ENCODE measurements around the gene PRR5L.
"Not testable (repeated sequence)": the region's sequence is repeated elsewhere in the genome, so short reads cannot be mapped to it uniquely, and the experiment has no call there.

The PRR5L gene

DNA sequence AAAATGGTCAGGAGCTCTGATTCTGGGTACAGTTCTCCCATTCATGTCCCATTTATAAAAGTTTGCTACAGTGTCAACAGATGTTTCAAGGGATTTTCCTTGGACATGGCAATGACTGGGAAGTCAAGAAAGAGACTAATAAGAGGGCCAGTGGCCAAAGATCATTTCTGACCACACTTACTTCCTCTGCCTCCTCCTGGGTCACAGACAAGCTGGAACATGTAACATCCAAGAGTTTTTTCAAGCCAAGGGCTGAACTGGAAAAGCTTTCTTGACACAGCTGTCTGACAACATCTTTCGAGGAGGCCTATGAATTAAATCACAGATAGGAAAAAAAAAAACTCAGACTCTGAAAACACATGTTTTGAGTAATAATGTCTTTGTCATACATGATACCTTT lies 15.6 kb upstream of the PRR5L start:
- DNase-seq (ENCODE audit: low spot score) = no peak

GRCh38 chr11:36281850-36282249 lies 14.2 kb upstream of the PRR5L start:
- no peak for DNase-seq (ENCODE audit: low spot score)

- DNase-seq (ENCODE audit: low spot score) = no peak
These were observed 13.2 kb upstream of the PRR5L start for GRCh38 chr11:36282926-36283325.

- DNase-seq (ENCODE audit: low spot score) = no peak
These were observed 7.5 kb upstream of the PRR5L start for GRCh38 chr11:36288442-36289225.

GRCh38 chr11:36289226-36289852 lies 6.7 kb upstream of the PRR5L start, which contains the start of gene COMMD9:
Gene COMMD9 (minus strand): TSS chr11:36289424. CDS start chr11:36289412, 12 bp downstream.
- peak; percentile 86 for DNase-seq (ENCODE audit: low spot score)

- DNase-seq (ENCODE audit: low spot score) = peak; percentile 34
These were observed 3.8 kb upstream of the PRR5L start for GRCh38 chr11:36292311-36292722.

DNA sequence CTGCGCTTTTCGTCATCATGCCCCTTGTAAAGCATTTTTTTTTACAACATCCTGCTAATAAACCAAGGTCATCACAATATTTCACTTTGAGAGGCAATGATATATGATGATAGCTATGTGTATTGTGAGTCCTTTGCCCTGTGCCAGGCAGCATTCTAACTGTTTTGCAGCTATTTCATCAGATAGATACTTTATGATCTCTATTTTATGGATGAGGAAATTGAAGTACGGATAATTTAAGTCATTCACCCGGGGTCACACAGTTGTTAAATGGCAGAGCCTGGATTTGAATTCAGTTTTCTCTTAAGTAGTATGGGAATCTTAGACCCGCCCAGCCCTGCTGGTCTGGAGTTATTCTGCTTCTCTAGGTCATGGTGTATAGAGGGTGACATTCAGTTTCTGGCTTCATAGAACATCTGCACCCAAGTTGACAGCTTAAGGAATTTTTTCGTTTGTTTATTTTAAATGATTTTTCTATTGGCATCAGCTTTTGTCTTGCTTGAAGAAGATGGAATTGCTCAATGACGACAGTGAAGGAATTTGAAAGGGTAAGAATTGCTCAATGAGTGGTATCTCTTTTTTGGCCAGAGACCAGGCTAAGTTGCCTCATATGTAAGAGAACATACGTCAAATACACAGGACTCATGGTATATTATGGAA lies 926 bp downstream of the PRR5L start:
- no peak for DNase-seq (ENCODE audit: low spot score)

- no peak for DNase-seq (ENCODE audit: low spot score)
These were observed 4.6 kb downstream of the PRR5L start for GRCh38 chr11:36300650-36301049.

- DNase-seq (ENCODE audit: low spot score) = no peak
These were observed 8.3 kb downstream of the PRR5L start for GRCh38 chr11:36304351-36304750.

DNA sequence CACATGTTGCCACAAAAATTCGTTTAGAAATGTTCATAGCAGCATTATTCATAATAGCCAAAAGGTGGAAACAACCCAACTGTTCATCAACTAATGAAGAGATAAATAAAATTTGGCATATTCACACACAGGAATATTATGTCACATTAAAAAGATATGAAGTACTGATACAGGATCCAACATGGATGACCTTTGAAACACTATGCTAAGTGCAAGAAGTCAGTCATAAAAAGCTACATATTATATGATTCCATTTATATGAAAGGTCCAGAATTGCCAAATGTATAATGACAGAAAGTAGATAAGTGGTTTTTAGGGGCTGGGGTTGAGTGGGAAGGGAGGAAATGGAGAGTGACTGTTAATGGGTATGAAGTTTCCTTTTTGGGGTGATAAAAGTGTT lies 9.0 kb downstream of the PRR5L start:
- no peak for DNase-seq (ENCODE audit: low spot score)

DNA sequence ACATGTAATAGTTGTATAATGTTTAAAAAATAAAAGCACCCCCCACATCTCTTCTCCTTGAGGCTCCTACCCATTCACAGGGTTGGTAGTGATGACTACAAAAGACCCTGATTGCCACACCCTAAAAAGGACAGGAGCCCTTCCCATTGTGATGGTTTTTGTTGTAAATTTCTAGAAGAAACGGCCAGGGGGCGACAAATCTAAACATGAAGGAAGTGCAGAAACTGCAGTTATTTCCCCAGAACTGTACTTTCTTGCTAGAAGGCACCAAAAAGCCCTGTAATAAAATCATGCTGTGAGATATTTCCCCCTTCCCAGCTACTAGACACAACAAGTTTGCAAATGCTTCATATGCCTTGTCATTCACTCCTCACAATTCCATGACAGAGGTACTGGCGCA lies 10.8 kb downstream of the PRR5L start:
- no peak for DNase-seq (ENCODE audit: low spot score)

DNA sequence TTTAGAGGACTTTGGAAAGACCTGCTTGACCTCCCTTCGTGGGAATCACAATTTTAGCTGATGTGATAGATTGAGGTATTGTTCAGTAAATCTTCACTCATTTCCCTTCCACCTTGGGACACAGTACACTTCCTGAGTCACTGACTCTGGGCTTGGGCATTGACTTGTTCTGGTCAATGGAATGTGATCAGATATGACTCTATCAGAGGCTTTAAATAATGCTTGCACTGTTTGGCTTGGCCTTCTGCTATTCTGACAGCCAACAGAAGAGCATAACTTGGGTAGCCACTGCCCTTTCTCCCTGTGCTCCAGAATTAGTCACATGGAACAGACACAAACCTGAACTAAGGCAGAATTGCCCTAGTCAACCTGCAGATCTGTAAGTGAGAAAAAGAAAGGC lies 12.5 kb downstream of the PRR5L start:
- no peak for DNase-seq (ENCODE audit: low spot score)

- no peak for DNase-seq (ENCODE audit: low spot score)
These were observed 13.7 kb downstream of the PRR5L start for GRCh38 chr11:36309779-36310178.

DNA sequence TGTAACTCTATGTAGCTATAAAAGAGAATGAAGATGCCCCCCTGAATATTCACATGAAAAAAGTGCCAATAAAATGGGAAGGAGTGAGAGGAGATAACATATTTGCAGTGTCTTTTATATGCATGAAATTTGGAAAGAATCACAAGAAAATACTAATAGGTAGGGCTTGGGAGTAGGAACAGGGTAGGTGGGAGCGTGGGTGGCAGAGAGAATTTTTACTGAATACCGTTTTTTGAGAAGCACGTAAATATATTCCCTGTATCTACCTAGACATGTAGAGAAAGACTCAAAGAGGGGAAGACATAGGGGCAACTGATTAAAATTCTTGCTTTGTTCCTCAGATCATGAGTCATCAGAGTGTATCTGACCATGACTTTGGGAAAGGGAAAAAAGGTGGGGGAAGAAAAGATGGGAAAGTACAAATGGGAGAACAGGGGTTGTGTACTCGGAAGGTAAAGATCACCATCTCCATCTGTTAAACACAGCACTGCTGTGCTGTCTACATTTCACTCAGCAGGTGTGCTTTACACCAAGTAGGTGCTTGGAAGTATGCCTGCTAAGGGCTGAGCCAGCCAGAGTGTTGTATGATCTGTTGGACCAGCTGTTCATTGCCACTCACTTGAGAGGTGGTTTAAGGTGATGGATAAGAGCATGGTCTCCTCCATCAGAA lies 16.0 kb downstream of the PRR5L start:
- no peak for DNase-seq (ENCODE audit: low spot score)

DNA sequence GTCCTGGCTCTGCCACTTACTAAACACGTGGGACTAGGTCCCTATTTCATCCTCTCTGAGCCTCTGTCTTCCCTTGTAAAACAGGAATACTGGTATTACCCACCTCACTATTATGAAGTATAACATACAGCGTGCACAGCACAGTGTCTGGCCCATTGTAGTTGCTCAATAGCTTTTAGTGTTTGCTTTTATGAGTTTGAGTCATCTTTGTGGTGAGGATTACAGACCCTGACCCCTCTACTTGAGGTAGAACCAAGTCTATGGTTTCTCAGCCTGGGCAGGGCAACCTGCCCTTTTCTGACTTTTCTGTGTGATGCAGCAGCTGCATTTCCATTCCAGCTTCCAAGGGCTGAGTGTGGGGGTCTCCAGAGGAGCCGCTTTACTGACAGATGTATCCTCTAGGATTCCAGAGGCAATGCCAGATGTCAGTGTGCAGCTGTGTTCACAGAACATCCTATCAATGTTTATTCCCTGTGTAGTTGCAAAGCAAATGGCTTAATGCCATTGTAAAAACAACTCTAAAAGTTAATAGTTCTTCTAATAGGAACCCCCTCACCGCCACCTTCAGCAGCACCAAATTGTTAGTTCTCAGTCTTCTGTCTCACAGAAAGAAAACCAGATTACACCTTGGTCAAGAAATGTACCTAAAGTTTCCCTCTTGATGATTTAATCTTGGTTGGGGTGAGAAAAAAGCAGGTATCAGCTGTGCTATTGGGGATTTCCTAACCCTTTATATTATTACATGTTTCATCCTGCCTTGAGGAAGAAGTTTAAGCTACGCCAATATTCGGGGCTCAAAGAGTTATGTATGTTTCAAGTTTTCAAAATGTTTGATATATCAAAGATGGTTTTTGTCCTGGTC lies 16.8 kb downstream of the PRR5L start:
- no peak for DNase-seq (ENCODE audit: low spot score)

GRCh38 chr11:36313750-36314433 lies 17.8 kb downstream of the PRR5L start:
- DNase-seq (ENCODE audit: low spot score) = no peak

GRCh38 chr11:36314434-36314767 lies 18.3 kb downstream of the PRR5L start:
- no peak for DNase-seq (ENCODE audit: low spot score)

GRCh38 chr11:36316049-36316448 lies 20.0 kb downstream of the PRR5L start:
- no peak for DNase-seq (ENCODE audit: low spot score)

DNA sequence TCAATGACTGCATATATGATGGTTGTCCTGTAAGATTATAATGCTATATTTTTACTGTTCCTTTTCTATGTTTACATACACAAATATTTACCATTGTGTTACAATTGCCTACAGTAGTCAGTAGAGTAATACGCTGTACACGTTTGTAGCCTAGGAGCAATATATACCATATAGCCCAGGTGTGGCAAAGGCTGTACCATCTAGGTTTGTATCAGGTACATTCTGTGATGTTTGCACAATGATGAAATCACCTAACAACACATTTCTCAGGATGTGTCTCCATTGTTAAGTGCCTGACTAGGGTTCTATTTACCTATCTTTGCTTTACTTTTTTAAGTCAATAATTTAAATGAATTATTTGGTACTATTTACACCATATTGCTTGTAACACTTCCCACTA lies 21.9 kb downstream of the PRR5L start:
- no peak for DNase-seq (ENCODE audit: low spot score)

DNA sequence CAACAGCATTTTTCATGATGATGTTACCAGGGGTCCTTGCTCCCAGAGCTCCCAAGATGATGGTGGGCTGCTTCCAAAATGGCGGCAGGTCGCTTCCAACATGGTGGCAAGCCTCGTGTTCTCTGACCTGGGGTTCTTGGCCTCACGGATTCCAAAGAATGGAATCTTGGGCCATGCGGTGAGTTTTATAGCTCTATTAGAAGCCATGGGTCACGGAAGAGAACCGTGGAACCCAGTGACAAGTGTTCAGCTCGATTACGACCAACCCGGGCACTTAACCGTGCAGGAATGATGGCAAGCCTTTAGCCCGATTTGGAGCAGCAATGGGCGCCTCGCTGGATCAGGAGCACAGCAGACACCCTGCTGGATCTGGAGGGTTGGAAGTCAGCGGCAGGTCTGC lies 28.9 kb downstream of the PRR5L start:
- DNase-seq (ENCODE audit: low spot score) = not testable (repeated sequence)

- not testable (repeated sequence) for DNase-seq (ENCODE audit: low spot score)
These were observed 29.3 kb downstream of the PRR5L start for GRCh38 chr11:36325403-36325802.

All from HuH-7 (cell line).